NT2/D1 (cell line): Measurements from ENCODE around the gene NELFB.

ENCODE experiments used
- SUZ12 ChIP-seq: IDR thresholded peaks from 2 replicates; pipeline ENCODE4 v1.6.1; 2011; ENCODE audit not compliant: insufficient read length, insufficient read depth; ENCODE audit errors: extremely low read depth
- YY1 ChIP-seq: IDR thresholded peaks from 2 replicates; pipeline ENCODE4 v1.6.1; 2011; ENCODE audit not compliant: insufficient read length, insufficient read depth
- ZNF274 ChIP-seq: IDR thresholded peaks from 2 replicates; pipeline ENCODE4 v1.6.1; 2011; ENCODE audit warnings: mild to moderate bottlenecking, low read depth, low read length

DNA sequence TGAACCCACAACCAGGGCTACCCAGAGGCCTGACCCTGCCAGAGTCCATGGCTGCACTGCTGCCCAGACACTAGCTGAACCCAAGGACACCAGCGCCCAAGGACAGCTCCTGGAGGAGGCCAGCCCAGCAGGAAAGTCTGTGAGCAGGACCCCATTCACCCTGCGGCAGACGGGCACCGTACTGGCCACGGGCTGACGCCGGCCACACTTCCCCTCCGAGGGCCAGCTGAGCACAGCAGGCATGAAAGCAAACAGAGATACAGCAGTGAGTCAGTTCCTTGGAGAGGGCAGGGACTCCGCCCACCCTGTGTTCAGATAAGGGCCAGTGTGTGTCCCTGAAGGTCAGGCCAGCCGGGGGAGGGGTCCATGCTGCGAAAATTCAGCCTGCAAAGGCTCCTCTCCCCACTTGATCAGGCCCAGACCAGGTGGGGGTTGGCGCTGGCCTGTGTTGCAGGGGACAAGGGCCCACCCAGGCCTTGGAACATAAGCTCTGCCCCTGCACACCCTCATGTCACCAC lies 36.3 kb upstream of the NELFB start:
- TF ChIP-seq YY1 (no peak), SUZ12 (no peak), ZNF274 (no peak)
